ENCODE measurements around the gene COL9A3.

Gene COL9A3

DNA sequence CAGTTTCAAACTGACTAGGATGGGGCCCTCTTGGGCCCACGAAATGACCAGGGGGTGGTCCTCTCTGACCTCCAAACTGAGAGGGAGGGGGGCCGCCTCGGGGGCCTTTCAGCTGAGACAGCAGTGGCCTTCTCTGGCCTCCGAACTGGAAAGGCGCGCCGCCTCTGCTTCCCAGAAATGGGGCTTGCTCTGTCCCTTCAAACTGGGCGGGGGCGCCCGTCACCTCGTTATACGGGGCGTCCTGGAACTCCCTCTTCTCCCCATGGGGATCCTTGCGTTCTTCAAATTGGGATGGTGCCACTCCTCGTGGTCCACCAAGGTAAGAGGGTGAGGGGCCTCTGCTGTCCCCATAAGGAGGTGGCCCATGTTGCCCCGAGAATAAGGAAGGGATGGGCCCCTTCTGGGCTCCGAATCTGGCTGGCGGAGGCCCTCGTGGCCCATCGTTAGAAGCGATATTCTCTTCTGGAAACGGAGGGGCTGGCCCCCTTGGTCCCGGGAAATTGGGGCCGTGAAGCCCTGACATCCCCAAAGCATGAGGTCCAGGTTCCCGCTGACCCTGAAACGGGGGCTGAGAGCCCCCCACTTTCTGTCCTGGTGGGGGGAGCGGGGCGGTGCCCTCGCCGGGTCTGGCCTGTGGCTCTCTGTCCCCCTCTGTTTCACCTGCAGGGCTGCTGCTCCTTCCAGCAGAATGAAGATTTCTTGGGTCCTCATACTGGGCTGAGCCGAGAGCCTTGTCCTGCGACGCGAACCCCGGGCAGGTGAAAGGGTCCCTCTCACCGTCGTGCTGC, 63.5 kb downstream of the COL9A3 start:
- no peak for DNase-seq (ENCODE audit: low read depth)

DNA sequence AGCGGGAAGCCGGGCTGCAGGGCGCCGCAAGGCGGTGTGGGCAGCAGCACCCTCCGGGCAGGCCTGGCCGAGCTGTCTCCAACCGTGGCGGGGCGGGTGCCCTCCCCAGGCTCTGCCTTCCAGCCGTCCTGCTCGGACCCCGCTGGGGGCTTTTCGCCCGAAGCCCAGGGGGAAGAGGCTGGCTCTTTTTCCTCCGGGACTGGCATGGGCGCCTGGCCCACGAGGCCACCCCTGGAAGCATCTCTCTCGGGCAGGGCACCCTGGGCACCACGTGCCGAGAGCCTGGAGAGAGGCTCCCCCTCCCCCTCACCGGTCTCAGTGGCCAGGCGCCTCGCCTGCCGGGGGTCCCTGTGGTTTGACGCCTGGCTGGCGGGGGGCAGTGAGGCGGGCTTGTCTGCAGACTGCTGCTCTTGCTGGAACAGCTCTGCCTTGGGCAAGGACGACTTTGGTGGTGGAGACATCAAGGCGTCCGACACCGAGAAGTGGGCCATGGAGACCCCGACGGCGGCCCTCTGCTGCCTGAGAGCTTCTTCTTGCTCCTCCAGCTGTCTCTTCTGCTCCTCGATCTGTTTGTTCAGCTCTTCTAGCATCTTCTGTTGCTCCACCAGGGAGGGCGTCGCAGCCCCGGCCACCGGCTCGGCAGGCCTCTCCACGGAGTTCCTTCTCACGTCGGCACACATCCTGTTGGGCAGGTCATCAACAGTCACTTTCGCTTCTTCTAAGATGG, 64.2 kb downstream of the COL9A3 start:
- DNase-seq (ENCODE audit: low read depth) = no peak

DNA sequence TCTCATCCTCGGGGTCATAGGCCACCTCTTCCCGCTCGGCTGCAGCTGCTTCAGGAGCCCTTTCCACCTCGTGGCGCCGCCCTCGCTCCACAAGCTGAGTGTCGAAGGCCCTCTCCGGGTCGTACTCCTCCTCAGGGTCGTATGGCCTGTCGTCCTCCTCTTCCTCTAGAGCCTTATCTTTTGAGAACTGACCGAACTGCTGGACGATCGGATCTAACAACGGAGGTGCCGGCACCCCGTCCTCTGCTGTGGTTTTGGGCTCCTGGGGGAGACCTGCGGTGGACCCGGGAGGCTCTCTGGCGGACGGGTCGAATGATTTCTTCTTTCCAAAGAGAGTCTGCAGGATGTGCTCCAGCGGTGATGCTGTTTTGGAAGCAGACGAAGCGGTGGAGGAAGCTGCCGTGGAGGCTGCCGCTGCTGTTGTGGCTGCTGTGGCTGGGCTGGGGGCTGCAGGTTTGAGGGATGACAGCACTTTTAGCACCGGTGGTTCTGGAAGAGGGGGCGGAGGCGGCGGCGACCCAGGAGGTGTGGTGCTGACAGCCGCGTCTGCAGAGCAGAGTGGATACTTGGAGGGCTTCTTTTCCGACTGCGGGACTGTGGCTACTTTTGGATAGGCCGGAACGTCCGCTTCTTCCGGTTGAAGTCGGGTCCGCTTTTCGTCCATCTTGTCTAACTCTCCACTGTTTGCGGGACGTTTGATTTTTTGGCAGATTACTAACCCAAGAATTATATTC, 65.0 kb downstream of the COL9A3 start:
- DNase-seq (ENCODE audit: low read depth) = no peak

DNA sequence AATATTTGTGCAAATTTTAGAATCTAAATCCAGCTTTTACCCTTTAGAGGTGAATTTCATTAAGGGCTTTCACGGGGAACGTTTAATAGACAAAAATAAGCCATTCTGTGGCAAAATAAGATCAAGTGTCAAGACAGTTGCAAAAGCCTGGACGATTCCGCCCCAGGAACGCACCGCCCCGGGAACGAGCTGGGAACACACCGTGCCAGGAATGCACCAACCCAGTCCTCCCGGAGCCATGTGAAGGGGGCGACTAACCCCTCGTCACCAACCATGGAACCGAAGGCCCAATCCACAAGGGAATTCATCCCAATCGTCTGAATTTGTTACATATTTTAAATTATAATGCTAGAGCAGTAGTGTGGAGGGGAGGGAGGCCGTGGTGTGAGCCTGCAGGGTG, 65.6 kb downstream of the COL9A3 start:
- DNase-seq (ENCODE audit: low read depth) = no peak

DNA sequence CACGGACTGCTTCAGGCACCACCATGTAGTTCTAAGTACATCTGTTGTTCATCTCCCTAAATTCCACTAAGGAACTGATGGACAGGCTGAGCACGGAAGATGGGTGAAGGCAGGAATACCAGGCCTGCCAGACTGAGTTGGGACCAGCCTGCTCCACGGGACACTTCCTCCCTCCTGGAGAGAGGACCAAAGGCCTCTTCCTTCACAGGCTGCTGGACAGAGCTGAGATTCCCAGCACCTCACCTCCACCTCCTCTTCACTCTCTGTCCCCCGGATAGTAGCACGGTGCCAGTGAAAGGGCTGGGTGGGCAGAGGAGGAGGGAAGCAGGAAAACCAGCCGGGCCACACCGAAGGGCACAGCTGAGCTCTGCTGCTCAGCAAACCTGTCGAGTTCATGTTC, 67.7 kb downstream of the COL9A3 start:
- DNase-seq (ENCODE audit: low read depth) = no peak

DNA sequence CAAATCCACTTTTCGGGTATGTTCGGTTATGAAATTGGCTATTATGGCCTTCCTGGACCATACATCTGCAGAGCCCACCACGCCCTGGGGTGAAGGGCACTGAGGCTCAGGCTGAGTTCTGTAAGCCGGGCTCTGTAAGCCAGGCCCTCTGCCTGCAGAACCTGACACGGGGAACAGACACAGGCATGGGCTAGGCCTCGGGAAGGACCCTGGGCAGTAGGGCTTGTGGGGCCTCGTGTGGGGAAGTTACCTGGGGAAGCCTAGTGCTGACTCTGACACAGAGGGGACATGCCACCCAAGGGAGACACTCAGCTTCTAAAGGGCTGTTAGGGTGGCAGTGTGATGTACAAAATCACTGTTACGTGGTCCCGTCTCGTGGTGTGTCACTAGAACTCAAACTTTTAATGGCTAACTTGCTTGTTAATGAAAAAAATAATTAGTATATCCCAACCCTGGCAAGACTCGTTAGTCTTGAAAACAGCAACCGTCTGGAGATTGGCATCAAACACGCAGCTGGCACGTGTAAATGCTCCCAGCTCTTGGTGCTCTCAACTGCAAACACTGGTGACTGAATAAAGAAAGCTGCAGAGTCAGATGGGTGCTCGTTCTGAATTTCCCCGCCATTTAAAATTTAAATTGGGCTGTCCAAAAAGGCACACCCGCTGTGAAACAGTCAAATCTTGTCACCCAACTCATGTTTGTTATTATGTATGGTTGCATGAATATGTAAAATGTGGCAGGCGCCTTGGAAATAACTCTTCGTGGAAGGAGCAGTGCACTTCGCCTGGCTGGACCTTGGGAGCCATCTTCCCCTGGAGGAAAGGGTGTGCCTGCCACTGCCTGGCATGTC, 68.4 kb downstream of the COL9A3 start:
- DNase-seq (ENCODE audit: low read depth) = no peak

DNA sequence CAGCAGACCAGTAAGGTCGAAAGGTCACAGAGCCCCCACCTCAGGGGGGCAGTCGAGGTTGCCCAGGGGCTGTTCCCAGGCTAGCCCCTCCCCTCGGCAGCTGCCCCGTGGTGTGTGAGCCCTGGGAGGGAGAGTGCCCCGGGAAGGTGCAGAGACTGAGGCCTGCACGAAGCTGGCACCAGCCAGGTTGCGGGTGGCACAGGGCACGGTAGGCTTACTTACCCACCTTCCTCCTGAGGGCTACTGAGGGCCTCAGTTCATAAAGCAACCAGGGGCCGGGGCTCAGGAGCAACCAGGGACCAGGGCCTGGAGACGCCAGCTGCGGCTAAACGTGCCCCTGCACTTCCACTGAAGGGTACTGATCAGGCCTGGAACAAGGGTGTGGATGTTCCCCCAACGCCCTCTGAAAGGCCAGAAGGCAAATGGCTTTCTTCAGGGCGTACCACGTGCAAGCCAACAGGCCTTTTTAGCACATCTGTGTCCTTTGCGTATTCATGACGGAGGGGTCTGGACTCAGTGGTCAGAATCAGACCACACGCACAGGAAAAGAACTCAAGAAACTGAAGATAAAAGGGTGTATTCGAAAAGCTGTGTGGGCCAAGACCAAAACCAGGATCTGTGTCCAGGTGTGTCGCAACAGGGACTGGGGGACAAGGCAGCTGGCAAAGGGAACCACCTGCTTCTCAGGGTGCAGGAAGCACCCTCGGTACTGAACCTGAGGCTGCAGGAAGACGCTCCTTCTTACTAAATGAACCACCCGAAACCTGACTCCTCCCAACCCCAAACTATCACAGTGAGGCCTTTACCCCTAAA, 69.3 kb downstream of the COL9A3 start:
- DNase-seq (ENCODE audit: low read depth) = no peak

DNA sequence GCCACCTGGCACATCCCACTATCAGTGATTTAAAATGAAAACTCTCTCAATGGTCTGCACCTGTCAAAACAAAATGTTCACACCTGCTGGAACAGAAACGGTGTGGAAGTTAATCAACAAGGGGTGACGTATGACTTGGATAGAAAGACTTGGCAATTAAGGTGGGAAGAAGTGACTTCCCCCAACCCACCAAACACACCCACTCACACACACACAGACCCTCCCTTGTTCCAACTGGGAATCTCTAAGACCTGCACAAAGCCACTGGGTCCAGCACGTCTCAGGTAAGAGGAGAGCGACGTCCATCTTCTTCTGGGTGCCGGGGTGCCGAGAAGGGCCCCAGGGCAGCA, 69.8 kb downstream of the COL9A3 start:
- DNase-seq (ENCODE audit: low read depth) = no peak

DNA sequence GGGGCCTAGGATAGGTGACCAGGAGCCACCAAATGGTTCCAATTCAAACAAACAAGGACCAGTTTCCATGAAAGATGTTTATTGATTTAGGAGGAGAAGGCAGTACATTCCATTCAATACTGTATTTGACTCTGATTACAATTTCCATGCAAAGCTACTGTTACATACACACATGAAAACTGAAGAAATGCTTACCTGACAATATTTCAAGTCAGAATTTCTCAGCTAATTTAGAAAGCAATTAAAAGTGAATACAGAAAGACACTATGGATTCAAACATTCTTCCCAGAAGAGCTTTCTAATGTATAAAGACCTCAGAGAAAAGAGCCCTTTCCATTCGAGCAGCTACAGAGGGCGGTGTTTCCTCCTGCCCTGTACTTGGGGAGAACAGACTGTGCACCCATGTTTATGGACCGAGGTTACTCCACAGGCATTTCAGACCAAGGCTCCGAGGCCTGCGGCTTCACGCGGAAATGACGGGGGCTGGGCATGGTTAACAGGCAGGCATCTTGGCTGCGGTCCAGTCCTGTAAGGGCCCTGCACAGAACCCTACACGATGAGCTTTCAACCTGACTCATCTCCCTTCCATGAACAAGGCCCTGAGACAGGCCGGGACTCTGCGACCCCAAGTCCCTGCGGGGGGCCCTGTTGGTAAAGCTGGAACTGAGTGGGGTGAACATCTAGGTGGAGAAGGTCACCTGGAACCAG, 70.5 kb downstream of the COL9A3 start:
- peak; percentile 70 for DNase-seq (ENCODE audit: low read depth)

DNA sequence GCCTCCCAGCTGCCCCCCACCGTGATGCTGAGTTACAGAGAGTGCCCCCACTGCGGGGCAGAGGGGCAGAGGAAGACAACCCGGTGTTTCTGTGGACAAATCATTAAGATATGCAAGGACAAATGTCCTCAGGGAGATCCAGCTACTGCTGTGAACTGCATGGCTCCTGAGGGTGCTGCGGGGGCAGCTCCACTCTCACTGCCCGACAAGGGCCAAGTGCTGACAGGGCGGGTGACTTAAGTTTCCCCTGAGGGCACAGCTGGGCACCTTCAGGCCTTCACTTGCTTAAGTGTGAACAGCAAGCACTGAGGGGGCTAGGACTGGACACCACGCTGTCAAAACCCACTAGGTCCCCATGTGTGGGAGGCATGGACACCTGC, 71.0 kb downstream of the COL9A3 start:
- DNase-seq (ENCODE audit: low read depth) = no peak

DNA sequence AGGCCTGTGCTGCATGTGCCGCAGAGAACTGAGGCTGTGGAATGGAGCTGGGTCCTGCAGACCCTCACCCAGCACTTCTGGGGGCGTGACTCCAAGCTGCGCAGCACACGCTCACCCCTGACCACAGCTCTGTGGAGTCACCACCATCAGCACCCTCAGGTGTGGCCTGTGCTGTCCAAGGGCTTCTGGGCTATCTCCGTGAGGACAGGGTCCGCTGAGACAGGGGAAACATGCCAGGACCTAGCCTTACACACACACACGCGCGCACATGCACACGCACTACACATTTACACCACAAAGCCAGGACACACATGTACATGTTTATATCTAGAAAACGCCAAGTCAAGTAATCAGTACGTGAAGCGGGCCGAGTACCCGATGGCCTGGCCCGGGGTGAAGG, 71.6 kb downstream of the COL9A3 start:
- DNase-seq (ENCODE audit: low read depth) = no peak

DNA sequence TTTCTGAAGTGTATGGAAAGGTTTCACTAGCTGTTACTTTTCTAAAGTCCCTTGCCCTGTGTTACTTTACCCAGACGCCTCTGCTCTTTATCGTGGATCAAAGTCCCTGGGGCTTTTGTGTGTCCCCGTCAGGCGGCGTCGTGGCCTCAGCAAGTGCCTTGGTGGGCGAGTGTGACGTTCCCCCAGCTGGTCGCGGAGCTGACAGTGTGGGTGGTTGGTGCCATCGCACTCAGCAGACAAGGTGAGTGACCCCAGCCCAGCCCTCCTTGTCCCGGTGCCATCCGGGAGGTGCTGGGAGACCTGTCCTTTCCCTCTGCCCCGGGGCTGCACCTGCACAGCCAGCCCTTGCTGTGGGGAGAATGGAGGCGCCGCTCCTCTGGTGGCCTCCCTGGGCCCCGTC, 72.1 kb downstream of the COL9A3 start:
- DNase-seq (ENCODE audit: low read depth) = no peak

DNA sequence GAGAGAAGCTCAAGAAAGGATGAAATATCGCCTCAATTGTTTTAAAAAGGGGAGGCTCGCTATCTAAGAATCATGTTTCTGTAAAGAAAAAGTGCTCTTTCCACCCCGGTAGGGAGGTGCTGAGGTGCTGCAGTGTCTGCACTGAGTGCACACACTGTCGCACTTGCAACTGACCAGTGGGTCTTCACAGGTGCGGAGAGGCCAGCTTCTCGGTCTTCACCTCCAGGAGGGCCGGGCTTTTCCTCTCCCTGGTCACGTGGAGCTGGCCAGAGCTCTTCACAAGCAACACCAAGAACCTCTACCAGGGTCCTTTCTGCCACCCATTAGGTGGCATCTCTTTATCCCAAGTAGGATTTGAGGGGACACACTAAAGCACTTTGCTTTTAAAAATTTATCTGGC, 72.6 kb downstream of the COL9A3 start:
- no peak for DNase-seq (ENCODE audit: low read depth)

DNA sequence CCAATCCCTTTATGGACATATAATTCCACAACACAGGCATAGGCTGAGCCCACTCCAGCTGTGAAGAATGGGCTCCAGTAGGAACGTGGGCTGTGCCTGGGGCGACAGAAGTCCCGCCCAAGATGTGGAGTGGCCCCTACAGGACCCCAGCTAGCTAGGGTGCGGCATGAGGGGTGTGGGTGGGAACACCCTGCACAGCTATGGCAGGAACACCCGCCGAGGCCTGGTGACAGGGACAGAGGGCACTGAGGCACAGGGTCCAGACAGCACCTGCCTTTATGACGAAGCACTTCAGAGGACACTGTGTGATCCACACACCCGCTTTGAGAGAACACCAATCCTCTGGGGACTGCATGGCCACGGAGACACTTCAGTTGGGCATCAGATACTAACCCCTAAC, 73.0 kb downstream of the COL9A3 start:
- no peak for DNase-seq (ENCODE audit: low read depth)

DNA sequence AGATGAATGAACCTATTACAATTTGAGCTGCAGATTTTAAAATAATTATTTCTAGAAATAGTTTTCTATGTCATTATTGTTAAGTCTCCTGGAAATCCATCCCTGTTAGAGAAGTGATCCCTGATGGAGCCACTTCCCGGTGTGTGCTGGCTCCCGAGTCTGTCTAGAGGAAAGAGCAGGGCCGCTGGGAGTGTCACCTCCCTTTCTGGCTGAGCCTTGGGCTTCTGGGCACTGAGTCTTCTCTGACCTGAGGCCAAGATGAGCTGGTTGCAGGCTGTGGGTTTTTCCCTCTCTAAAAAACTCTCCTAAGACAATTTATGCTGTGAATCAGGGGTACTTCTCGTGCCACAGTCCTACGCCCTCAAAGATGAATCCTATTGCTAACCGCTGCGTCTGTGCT, 73.6 kb downstream of the COL9A3 start:
- DNase-seq (ENCODE audit: low read depth) = no peak

Data from fibroblast of gingiva (primary cell).